GM13976 (cell line): ENCODE measurements around the gene AGXT.

Experiments used
- DNase-seq: peaks from one replicate; pipeline ENCODE4 v3.0.0; 2012; ENCODE audit warnings: low spot score
- in situ Hi-C: fragments of 300-500 bp; cut with MboI; formaldehyde crosslinking; loops from one replicate; pipeline ENCODE4 v1.12.0; 2022; ENCODE audit warnings: low sequenced_read_pairs, mixed read lengths, inconsistent platforms; ENCODE audit not compliant: unreplicated experiment
- TF ChIP-seq, protein P1 (sequence below): IDR thresholded peaks from 2 replicates; pipeline ENCODE4 v1.5.1; 2012; ENCODE audit warnings: borderline replicate concordance, mild to moderate bottlenecking; ENCODE audit not compliant: insufficient read depth; ENCODE audit errors: extremely low read depth, missing control alignments, control extremely low read depth

Gene AGXT

DNA sequence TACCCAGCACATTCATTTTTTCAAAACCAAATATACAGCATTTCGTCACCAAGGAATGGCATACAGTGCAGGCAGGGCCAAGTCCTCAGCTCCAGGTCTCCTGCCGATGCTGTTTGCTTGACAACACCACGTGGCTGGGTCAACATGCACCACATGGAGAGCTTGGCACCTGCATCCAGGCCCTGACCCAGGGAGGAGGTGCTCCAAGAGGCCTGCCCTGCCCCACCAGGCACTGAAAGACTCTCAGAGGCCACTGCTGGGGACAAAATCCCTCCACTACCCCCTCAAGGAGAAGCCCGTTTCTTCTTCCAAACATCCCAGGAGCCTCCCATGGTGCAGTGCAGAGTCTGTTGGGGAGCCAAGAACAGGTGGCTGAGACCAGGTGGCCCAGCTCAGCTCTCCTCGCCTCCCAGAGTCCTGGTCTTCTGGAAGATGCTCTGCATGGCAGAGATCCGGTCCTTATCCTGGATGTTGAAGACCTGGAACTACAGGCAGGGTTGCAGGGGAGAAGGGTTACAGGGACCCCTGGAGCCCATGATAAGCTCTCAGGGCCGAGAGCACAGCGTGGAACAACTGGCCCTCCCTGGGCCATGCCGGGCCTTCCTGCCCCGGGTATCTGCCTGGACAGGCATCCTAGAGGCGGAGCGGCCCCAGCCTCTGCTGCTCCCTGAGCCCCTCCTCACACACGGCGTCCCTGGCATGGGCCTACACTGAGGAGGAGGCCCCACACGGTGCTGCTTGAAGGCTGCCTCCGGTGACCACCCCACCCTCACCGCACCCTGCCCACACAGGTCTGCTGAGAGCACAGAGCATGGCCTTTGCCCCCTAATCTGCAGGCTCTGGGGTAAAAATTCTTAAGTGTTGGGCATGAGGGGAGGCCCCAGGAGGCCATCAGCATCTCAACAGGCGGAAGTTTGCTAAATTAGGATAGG, 18.3 kb downstream of the AGXT start:
- no peak for DNase-seq
- TF ChIP-seq, protein P1, sequence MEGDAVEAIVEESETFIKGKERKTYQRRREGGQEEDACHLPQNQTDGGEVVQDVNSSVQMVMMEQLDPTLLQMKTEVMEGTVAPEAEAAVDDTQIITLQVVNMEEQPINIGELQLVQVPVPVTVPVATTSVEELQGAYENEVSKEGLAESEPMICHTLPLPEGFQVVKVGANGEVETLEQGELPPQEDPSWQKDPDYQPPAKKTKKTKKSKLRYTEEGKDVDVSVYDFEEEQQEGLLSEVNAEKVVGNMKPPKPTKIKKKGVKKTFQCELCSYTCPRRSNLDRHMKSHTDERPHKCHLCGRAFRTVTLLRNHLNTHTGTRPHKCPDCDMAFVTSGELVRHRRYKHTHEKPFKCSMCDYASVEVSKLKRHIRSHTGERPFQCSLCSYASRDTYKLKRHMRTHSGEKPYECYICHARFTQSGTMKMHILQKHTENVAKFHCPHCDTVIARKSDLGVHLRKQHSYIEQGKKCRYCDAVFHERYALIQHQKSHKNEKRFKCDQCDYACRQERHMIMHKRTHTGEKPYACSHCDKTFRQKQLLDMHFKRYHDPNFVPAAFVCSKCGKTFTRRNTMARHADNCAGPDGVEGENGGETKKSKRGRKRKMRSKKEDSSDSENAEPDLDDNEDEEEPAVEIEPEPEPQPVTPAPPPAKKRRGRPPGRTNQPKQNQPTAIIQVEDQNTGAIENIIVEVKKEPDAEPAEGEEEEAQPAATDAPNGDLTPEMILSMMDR, result no peak
- in situ Hi-C loops, result no loop called here

DNA sequence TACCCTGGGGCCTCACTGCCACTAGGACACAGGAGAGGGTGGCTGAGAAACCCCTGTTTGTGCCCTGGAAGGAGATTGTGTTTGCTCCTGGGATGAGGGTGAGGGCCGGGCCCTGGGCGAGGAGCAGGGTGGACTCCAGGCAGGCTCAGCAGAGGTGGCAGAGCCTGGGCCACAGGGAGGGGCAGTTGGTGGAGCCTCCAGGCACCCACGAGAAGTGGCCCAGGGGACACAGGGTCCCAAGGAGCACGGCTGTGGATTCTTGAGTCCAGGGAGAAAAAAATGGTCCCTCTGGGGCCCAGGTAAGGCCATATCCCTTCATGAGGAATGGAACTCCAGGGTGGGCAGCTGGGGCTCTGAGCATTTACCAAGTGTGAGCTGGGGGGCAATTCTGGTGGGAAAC, 19.0 kb downstream of the AGXT start:
- TF ChIP-seq, protein P1, result no peak
- in situ Hi-C loops, result no loop called here
- no peak for DNase-seq

DNA sequence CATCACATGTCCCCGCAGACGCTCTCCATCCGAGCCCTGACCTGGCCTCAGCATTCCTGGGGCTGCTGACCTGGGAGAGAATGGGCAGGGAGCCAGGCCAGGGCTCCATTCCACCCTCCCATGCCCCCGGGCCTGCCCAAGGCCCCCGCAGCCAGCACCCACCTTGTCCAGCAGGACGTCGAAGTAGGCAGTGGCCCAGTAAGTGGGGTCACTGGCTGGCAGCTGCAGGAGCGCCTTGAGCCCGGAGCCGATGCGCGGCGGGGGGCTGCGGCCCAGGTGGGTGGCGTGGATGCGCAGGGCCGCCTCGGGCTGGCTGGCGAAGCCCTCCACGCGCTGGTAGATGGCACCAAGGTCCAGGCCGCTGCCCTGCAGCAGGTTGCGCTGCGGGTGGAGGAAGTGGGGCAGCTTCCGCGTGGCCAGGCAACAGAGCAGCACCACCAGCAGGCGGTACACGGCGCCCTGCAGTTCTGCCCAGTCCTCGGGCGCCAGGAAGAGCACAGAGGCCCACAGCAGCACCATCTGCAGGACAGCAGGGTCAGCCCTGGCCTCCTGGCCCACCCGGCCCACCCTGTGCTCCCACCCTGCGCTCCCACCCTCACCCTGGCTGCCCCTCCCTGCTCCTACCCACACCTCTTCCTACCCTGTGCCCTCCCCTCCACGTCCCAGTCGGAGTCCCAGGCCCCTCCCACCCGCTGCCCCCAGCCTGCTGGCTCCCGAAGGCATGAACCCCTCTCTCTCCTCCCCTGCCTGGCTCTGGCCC, 19.7 kb downstream of the AGXT start:
- in situ Hi-C loops, result no loop called here
- DNase-seq, result no peak
- TF ChIP-seq, protein P1, result no peak

DNA sequence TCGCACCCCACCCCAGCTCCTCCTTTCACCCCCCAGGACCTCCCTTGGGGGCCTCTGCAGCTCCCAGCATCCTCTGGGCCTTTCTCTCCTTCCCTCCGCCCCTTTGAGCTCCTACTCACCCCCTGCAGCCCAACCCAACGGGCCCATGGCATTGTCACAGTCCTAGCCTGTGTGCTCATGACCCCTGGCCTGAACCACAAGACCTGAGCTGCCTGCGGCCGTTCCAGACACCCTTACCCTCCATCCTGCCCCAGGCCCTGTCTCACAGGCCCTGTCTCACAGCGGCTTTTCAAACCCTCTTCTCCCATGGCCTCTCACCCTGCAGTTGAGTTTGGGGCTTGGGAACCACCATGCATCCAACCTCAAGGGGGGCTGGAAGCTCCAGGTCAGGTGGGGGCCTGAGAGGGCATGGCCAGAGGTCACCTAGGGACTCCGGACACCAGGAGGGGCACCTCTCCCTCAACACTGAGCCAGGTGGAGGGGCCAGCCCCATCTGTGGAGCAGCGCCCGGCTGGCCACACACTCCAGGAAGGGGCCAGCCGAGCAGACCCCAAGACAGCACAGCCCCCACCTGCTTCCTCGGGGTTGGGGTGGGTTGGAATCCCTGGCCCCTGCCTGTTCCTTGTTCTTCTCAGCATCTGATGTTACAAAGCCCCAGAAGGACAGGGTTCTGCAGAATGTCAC, 20.4 kb downstream of the AGXT start:
- TF ChIP-seq, protein P1, result no peak
- in situ Hi-C loops, result no loop called here
- no peak for DNase-seq

DNA sequence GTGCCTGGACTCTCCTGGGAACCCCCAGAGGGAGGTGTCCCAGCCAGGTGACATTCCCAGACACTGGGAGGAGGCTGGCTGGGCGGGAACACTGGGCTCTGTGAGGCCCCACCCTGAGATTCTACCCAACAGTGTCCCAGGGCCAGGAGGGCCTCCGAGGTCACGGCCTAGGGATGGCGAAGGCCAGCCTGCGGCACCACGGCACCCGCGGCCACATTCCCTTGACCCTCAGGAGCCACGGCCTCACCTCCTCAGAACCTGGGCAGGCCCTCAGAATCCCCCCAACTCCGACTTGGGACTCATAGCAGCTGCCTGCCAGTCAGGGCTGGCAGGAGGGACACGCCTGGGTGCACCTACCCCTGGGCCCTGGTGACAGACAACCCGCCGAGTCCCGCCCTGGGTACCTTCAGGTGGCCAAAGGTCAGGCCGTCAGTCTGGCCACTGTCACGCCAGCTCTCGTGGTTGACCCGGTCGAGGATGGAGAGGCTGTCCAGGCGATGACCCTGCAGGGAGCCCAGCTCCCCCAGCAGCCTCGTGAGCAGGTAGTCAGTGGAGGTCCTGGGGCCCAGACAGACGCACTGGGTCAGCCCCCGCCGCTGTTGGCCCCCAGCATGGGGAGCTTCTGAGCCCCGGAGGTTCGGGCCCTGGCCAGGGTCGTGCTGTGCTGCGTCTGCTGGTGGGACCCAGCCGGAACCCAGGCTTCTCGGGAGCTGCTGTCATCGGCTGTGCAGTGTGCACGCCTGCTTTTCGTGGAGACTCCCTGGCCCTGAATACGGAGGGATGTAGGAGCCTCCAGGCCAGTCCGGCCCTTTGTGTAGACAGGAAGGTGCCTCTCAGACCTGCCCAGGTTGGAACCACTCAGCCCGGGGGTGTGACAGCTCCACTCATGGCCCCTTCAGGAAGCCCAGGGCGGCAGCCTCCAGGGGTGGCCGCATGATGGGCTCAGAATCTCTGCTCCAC, 21.3 kb downstream of the AGXT start:
- DNase-seq, result no peak
- TF ChIP-seq, protein P1, result no peak

DNA sequence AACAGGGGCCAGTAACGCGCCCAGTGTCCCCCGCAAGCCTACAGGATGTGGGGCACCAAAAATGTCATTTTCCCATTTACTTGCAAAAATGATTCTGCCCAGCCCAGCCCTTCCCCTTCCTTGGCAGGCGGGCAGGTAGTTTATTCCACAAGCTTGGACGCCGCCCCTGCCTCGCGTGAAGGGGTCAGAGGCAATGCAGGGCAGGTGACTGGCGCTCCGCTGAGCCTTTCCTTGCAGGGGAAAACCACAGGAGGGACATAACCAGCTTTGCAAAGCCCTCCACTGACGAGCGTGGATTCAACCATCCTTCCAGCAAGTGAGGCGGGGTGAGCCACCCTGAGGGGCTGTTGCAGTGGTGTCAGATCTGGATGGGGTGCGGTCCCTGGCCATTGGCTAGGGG, 22.1 kb downstream of the AGXT start:
- TF ChIP-seq, protein P1, result no peak
- in situ Hi-C loops, result no loop called here
- no peak for DNase-seq

More for the DNA sequence above, 21.3 kb downstream of the AGXT start:
- in situ Hi-C loops, result no loop called here
